ENCODE data around the gene GGA1.
"Not testable (repeated sequence)": the region's sequence is repeated elsewhere in the genome, so short reads cannot be mapped to it uniquely, and the experiment has no call there.

Gene GGA1

GRCh38 chr22:37609240-37610152, 862 bp downstream of the GGA1 start:
- DNase-seq (ENCODE audit: low spot score) = no peak

DNA sequence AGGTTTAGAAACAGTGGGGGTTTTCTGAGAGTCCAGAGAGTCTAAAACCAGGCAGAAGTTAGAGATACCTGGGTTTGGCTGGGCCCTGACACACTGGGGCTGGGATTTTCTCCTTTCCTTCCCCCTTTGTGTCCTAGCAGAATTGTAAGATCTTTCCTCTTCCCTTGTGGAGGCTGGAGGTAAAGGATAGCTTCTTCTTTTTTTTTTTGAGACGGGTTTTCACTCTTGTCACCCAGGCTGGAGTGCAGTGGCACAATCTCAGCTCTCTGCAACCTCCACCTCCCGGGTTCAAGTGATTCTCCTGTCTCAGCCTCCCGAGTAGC, 1.5 kb downstream of the GGA1 start:
- DNase-seq (ENCODE audit: low spot score) = not testable (repeated sequence)

- DNase-seq (ENCODE audit: low spot score) = no peak
Measured at GRCh38 chr22:37610480-37611129, 2.0 kb downstream of the GGA1 start.

GRCh38 chr22:37611207-37611606, 2.6 kb downstream of the GGA1 start:
- no peak for DNase-seq (ENCODE audit: low spot score)

- no peak for DNase-seq (ENCODE audit: low spot score)
Measured at GRCh38 chr22:37616201-37617083, 7.8 kb downstream of the GGA1 start.

- DNase-seq (ENCODE audit: low spot score) = no peak
Measured at GRCh38 chr22:37617431-37617830, 8.8 kb downstream of the GGA1 start.

DNA sequence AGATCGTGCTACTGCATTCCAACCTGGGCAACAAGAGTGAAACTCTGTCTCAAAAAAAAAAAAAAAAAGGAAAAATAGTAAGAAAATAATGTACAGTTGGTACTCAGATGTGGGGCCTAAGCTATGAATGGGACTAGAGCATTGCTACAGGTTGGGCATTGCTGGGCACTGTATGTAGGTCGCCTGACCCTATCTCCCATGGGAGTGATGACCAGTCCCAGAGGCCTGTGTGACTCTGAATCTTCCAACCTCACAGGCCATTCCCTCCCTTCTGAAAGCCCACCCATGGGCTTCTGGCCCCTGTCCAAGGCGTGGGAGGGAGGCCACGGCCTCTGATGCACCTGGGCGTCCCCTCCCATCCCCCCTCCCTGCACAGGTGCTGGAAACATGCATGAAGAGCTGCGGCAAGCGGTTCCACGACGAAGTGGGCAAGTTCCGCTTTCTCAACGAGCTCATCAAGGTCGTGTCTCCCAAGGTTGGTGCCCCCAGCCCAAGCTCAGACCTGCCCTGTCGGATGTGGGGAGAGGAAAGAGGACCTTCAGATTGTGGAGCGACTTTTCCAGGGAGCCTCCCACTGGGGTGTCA, 9.5 kb downstream of the GGA1 start:
- DNase-seq (ENCODE audit: low spot score) = no peak

- DNase-seq (ENCODE audit: low spot score) = no peak
Measured at GRCh38 chr22:37618674-37619073, 10.0 kb downstream of the GGA1 start.

DNA sequence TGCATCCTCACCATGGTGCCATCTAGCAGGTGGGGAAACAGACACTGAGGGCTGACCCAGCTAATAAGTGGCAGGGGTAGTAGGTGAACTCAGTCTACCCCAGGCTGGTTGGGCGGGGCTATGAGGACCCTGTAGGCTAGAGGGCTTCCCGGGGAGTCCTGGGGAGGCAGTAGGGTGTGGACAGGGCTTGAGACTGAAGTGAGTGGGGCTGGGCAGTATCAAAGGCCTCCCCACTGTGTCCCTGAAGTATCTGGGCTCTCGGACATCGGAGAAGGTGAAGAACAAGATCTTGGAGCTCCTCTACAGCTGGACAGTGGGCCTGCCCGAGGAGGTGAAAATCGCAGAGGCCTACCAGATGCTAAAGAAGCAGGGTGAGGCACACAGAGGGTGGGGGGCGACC, 11.4 kb downstream of the GGA1 start:
- DNase-seq (ENCODE audit: low spot score) = no peak

- DNase-seq (ENCODE audit: low spot score) = no peak
Measured at GRCh38 chr22:37621352-37621860, 12.8 kb downstream of the GGA1 start.

GRCh38 chr22:37623075-37624016, 14.7 kb downstream of the GGA1 start:
- peak; percentile 89 for DNase-seq (ENCODE audit: low spot score)

- no peak for DNase-seq (ENCODE audit: low spot score)
Measured at GRCh38 chr22:37624017-37624365, 15.4 kb downstream of the GGA1 start.

- DNase-seq (ENCODE audit: low spot score) = no peak
Measured at GRCh38 chr22:37624876-37625275, 16.2 kb downstream of the GGA1 start.

DNA sequence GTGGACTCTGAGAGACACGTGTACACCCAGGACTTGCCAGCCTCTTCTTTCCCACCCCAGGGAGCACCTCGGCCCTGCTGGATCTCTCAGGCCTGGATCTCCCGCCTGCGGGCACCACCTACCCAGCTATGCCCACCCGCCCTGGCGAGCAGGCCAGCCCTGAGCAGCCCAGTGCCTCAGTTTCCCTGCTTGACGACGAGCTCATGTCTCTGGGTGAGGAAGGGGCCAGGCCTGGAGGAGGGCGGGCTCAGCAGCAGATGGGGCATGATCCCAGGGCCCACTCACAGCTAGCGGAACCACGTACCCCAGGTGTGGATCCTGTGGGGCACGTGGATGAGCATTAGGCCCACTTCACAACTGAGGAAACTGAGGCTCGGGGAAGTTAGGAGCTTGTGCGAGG, 17.1 kb downstream of the GGA1 start:
- no peak for DNase-seq (ENCODE audit: low spot score)

- no peak for DNase-seq (ENCODE audit: low spot score)
Measured at GRCh38 chr22:37626144-37626543, 17.5 kb downstream of the GGA1 start.

DNA sequence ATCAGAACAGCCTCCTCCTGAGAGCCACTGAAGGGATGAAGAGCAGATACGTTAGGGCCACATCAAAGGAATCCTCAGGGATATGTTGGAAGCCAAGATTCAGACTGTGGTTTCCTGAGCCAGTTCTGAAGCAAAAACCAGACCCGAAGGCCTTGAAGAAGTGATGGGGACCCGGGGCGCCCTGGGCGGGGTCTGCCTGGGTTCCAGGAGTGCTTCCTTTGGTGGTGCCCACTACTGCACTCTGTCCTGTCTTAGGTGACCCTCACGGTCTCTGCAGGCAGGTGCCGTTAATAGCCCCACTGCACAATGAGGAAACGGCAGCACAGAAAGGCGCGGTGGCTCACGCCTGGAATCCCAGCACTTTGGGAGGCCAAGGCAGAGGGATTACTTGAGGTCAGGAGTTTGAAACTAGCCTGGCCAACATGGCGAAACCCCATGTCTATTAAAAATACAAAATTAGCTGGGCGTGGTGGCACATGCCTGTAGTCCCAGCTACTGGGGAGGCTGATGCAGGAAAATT, 18.0 kb downstream of the GGA1 start:
- DNase-seq (ENCODE audit: low spot score) = no peak

DNA sequence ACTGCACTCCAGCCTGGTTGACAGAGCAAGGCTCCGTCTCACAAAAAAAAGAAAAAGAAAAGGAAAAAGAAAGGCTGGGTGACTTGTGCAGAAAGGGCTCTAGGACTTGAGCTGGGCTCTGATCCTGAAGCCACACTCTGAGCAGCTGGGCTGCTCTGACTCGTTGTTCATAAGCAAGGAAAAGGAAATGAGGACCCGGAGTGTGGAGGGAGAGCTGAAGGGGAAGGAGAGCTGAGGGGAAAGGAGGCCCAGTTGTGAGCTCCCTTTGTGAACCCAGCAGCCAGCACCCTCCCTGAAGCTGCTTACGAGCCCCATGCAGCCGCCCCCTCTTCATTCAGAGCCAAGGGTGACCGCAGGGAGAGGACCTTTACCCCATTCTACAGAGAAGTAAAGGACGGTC, 18.5 kb downstream of the GGA1 start:
- no peak for DNase-seq (ENCODE audit: low spot score)

- DNase-seq (ENCODE audit: low spot score) = no peak
Measured at GRCh38 chr22:37627545-37627944, 18.9 kb downstream of the GGA1 start.

- DNase-seq (ENCODE audit: low spot score) = no peak
Measured at GRCh38 chr22:37628830-37629229, 20.2 kb downstream of the GGA1 start.

- no peak for DNase-seq (ENCODE audit: low spot score)
Measured at GRCh38 chr22:37629928-37630327, 21.3 kb downstream of the GGA1 start.

Measured in D341Med (cell line).